CD4-positive, alpha-beta memory T cell (primary cell): ENCODE data around the gene PRDM2. TPM values are rescaled to one million over a fixed set of nuclear protein-coding genes. Genes with fewer than 3 reads are reported as not detected.

Experiments used
- CTCF ChIA-PET: fragments of 350-600 bp; sonication (Branson Sonifier 250); formaldehyde crosslinking; loops from one replicate; lab custom pipeline; 2021; ENCODE audit warnings: inconsistent platforms; ENCODE audit not compliant: partially characterized antibody; lab: Charles Lee
- POLR2A ChIA-PET: fragments of 350-600 bp; sonication (Branson Sonifier 250); formaldehyde crosslinking; loops from one replicate; lab custom pipeline; 2021; ENCODE audit not compliant: partially characterized antibody; lab: Charles Lee
- DNase-seq, 5 donors: peaks; one replicate each; pipeline versions ENCODE4 v3.0.0 to v3.0.0-alpha.2; 2020 to 2022; ENCODE audit warnings: mixed read lengths in 1 of 5
- H3K27ac ChIP-seq: one replicate; pipeline ENCODE4 v1.7.0; 2013; ENCODE audit warnings: low read depth, low read length
- H3K27me3 ChIP-seq: 2 replicates; pipeline ENCODE4 v1.7.0; 2013; ENCODE audit warnings: mild to moderate bottlenecking, low read length, moderate library complexity; ENCODE audit not compliant: insufficient read depth
- H3K36me3 ChIP-seq: 2 replicates; pipeline ENCODE4 v1.7.0; 2013; ENCODE audit warnings: mild to moderate bottlenecking, low read length, moderate library complexity; ENCODE audit not compliant: insufficient read depth
- H3K4me1 ChIP-seq: 2 replicates; pipeline ENCODE4 v1.7.0; 2013; ENCODE audit warnings: mild to moderate bottlenecking, low read length, moderate library complexity; ENCODE audit not compliant: insufficient read depth
- H3K4me3 ChIP-seq, 2 donors: one replicate each; pipeline ENCODE4 v1.7.0; 2013; ENCODE audit warnings: low read length in 2 of 2, mild to moderate bottlenecking in 1 of 2
- H3K9me3 ChIP-seq, 2 donors: one replicate each; pipeline ENCODE4 v1.7.0; 2013; ENCODE audit warnings: low read length in 2 of 2, control low read depth in 1 of 2; ENCODE audit not compliant: control insufficient read depth in 1 of 2
- H3K27ac Mint-ChIP-seq, 7 donors: one replicate each; pipeline ENCODE4 v1.8.0; 2020 to 2021; ENCODE audit warnings: mixed read lengths in 7 of 7, mild to moderate bottlenecking in 6 of 7, inconsistent platforms in 3 of 7, moderate library complexity in 3 of 7
- H3K27me3 Mint-ChIP-seq, 2 donors: one replicate each; pipeline ENCODE4 v1.8.0; 2020 to 2021; ENCODE audit warnings: mixed read lengths in 2 of 2
- H3K36me3 Mint-ChIP-seq, 2 donors: one replicate each; pipeline ENCODE4 v1.8.0; 2020 to 2021; ENCODE audit warnings: mixed read lengths in 2 of 2, inconsistent platforms in 1 of 2, mild to moderate bottlenecking in 1 of 2
- H3K4me1 Mint-ChIP-seq, 4 donors: one replicate each; pipeline ENCODE4 v1.8.0; 2020 to 2021; ENCODE audit warnings: mixed read lengths in 4 of 4, mild to moderate bottlenecking in 1 of 4
- H3K4me3 Mint-ChIP-seq, 8 donors: one replicate each; pipeline ENCODE4 v1.8.0; 2020 to 2021; ENCODE audit warnings: mixed read lengths in 8 of 8, mild to moderate bottlenecking in 7 of 8, moderate library complexity in 6 of 8, inconsistent platforms in 3 of 8
- H3K9me3 Mint-ChIP-seq, 8 donors: one replicate each; pipeline ENCODE4 v1.8.0; 2020 to 2021; ENCODE audit warnings: mixed read lengths in 8 of 8, mild to moderate bottlenecking in 5 of 8, inconsistent platforms in 3 of 8, moderate library complexity in 1 of 8
- intact Hi-C: fragments of 100-400 bp; cut with micrococcal nuclease; formaldehyde crosslinking; loops from one replicate; pipeline ENCODE4 v1.15.1; 2023
- polyA plus RNA-seq, 2 donors: library from polyadenylated mRNA; unstranded; fragments of 300-500 nt; fragmentation: Illumina TruSeq; gene quantifications; one replicate each; pipeline ENCODE4 v1.2.3, GENCODE V29; 2021
- total RNA-seq, 2 experiments: library from RNA; stranded (reverse); gene quantifications; one replicate each; pipeline ENCODE4 v1.2.3, GENCODE V29; 2021

PRDM2 gene
- total and polyA plus RNA-seq, 4 experiments from 2014 or later = 6.7 to 118 (median 68.3) TPM

- Mint-ChIP-seq H3K4me1 (peaks cover 0 to 4% (median 0%) of the 10 kb centered on the region in 4 donors), H3K27me3 (no peaks in the 10 kb centered on the region), H3K36me3 (peaks cover 0 to 5% of the 10 kb centered on the region in 2 donors), H3K9me3 (no peaks in the 10 kb centered on the region), H3K4me3 (no peak overlapping the region), H3K27ac (peak overlapping the region in 1 of 7 donors; percentile 86)
- no peak for DNase-seq
- Histone ChIP-seq H3K4me1 (no peaks in the 10 kb centered on the region), H3K27ac (no peak overlapping the region), H3K27me3 (no peaks in the 10 kb centered on the region), H3K4me3 (no peak overlapping the region), H3K36me3 (no peaks in the 10 kb centered on the region), H3K9me3 (no peaks in the 10 kb centered on the region)
- ChIA-PET POLR2A (no interaction called here), CTCF (no interaction called here)
- intact Hi-C loops = no loop called here
Measured at GRCh38 chr1:13830170-13830569, 130.2 kb downstream of the PRDM2 start.

DNA sequence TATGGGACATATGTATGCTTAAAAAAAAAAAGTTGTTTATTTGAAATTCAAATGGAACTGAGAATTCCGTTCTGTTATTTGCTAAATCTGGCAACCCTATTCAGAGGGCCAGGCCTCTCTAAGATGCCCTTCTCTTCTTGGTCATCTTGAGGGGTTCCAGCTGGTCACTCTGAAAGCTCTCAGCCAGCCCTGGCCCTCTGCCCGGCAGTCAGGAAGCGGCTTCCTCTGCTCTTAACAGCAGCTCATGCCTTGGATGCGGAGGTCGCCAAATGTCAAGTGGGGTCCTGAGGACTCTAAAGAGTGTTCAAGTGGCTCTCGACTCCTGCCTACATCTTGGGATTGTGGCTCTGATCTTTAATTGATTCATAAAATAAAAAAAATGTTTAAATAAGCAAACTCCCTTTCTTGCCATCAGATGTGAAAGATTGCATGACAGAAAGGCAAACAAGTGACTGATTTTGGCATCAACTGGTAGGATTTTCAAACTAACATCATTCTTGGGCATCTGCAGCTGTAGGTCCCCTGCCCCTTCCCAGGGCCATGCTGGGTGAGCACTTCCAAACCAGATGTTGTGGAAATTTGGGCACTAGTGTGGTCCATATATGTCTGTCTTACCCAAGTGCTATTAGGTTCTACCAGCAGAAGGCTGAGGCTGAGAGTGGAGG is 130.8 kb downstream of the PRDM2 start:
- H3K27me3 Mint-ChIP-seq = peaks cover 0 to 2% of the 10 kb centered on the region in 2 donors
- peaks cover 0 to 4% (median 0%) of the 10 kb centered on the region in 4 donors for H3K4me1 Mint-ChIP-seq
- Histone ChIP-seq H3K27ac (no peak overlapping the region), H3K4me3 (no peak overlapping the region), H3K9me3 (no peaks in the 10 kb centered on the region), H3K27me3 (no peaks in the 10 kb centered on the region), H3K36me3 (no peaks in the 10 kb centered on the region), H3K4me1 (no peaks in the 10 kb centered on the region)
- CTCF ChIA-PET = no interaction called here
- POLR2A ChIA-PET = no interaction called here
- H3K27ac Mint-ChIP-seq = no peak overlapping the region
- H3K36me3 Mint-ChIP-seq = peaks cover 0 to 2% of the 10 kb centered on the region in 2 donors
- no peak overlapping the region for H3K4me3 Mint-ChIP-seq
- DNase-seq = no peak
- intact Hi-C loops = no loop called here
- no peaks in the 10 kb centered on the region for H3K9me3 Mint-ChIP-seq

DNA sequence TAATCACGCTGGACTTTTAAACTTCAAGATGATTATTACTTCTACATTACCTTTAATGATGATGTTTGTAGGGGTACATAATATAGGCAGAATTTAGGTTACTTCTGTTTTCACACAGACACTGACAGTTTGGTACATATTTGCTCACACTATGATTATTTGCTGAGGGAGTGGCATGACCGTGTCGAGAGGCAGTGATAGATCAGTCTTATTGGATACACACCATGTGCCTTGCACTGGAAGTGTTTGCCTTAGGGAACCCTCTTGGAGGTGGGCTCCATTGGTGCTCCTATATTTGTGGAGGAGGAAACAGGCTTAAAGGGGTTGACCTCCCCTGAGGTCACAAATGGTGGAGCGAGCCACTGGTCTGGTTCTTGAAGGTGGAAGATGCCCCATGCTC is 132.1 kb downstream of the PRDM2 start:
- DNase-seq = no peak
- POLR2A ChIA-PET = no interaction called here
- intact Hi-C loops = no loop called here
- H3K27me3 ChIP-seq = no peaks in the 10 kb centered on the region
- Mint-ChIP-seq H3K4me3 (no peak overlapping the region), H3K36me3 (no peaks in the 10 kb centered on the region), H3K27ac (no peak overlapping the region), H3K4me1 (peaks cover 0 to 4% (median 0%) of the 10 kb centered on the region in 4 donors), H3K9me3 (peaks cover 0 to 2% (median 0%) of the 10 kb centered on the region in 8 donors), H3K27me3 (peaks cover 0 to 7% of the 10 kb centered on the region in 2 donors)
- no peaks in the 10 kb centered on the region for H3K9me3 ChIP-seq
- H3K4me1 ChIP-seq = no peaks in the 10 kb centered on the region
- CTCF ChIA-PET = no interaction called here
- H3K4me3 ChIP-seq = no peak overlapping the region
- no peak overlapping the region for H3K27ac ChIP-seq
- H3K36me3 ChIP-seq = no peaks in the 10 kb centered on the region

DNA sequence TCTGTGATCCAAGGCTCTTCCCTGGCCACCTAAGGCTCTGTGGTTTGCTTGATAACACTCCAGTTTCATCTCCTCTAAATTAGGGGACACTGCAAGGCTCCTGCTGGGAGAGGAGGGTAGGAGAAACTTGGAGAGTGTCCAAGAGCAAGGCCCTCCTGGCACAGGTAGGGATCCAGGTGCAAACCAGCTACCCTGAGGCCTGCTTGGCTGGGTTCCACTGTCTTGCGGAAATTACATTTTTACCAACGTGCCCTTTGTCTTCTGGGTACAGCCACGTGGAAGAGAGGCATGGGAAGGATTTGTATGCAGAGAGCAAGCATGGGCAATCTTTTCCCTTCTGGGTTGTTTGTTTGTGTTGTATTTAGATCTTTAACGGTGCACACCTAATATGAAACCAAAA is 132.5 kb downstream of the PRDM2 start:
- no peaks in the 10 kb centered on the region for H3K27me3 ChIP-seq
- Mint-ChIP-seq H3K36me3 (no peaks in the 10 kb centered on the region), H3K4me1 (peaks cover 0 to 4% (median 0%) of the 10 kb centered on the region in 4 donors), H3K9me3 (peaks cover 0 to 2% (median 0%) of the 10 kb centered on the region in 8 donors), H3K27ac (no peak overlapping the region), H3K4me3 (no peak overlapping the region), H3K27me3 (peaks cover 0 to 7% of the 10 kb centered on the region in 2 donors)
- CTCF ChIA-PET = no interaction called here
- POLR2A ChIA-PET = no interaction called here
- intact Hi-C loops = no loop called here
- no peaks in the 10 kb centered on the region for H3K4me1 ChIP-seq
- no peak overlapping the region for H3K27ac ChIP-seq
- H3K4me3 ChIP-seq = no peak overlapping the region
- DNase-seq = no peak
- no peaks in the 10 kb centered on the region for H3K36me3 ChIP-seq
- no peaks in the 10 kb centered on the region for H3K9me3 ChIP-seq

- no peaks in the 10 kb centered on the region for H3K27me3 ChIP-seq
- H3K4me3 ChIP-seq = no peak overlapping the region
- no peaks in the 10 kb centered on the region for H3K36me3 Mint-ChIP-seq
- H3K27ac Mint-ChIP-seq = no peak overlapping the region
- no peaks in the 10 kb centered on the region for H3K9me3 ChIP-seq
- H3K9me3 Mint-ChIP-seq = peaks cover 0 to 4% (median 2%) of the 10 kb centered on the region in 8 donors
- no peak for DNase-seq
- no peaks in the 10 kb centered on the region for H3K36me3 ChIP-seq
- POLR2A ChIA-PET = no interaction called here
- H3K4me1 Mint-ChIP-seq = no peaks in the 10 kb centered on the region
- no peaks in the 10 kb centered on the region for H3K4me1 ChIP-seq
- intact Hi-C loops = no loop called here
- H3K4me3 Mint-ChIP-seq = no peak overlapping the region
- H3K27me3 Mint-ChIP-seq = peaks cover 2 to 10% of the 10 kb centered on the region in 2 donors
- H3K27ac ChIP-seq = no peak overlapping the region
- CTCF ChIA-PET = no interaction called here
Measured at GRCh38 chr1:13836136-13836535, 136.1 kb downstream of the PRDM2 start.

GRCh38 chr1:13836631-13837030 is 136.6 kb downstream of the PRDM2 start:
- Mint-ChIP-seq H3K4me3 (no peak overlapping the region), H3K27me3 (peaks cover 2 to 10% of the 10 kb centered on the region in 2 donors), H3K27ac (no peak overlapping the region), H3K9me3 (peaks cover 0 to 4% (median 2%) of the 10 kb centered on the region in 8 donors), H3K36me3 (no peaks in the 10 kb centered on the region), H3K4me1 (no peaks in the 10 kb centered on the region)
- Histone ChIP-seq H3K9me3 (no peaks in the 10 kb centered on the region), H3K27ac (no peak overlapping the region), H3K4me3 (no peak overlapping the region), H3K4me1 (no peaks in the 10 kb centered on the region), H3K27me3 (no peaks in the 10 kb centered on the region), H3K36me3 (no peaks in the 10 kb centered on the region)
- no peak for DNase-seq
- intact Hi-C loops = no loop called here
- POLR2A ChIA-PET = no interaction called here
- CTCF ChIA-PET = no interaction called here

DNA sequence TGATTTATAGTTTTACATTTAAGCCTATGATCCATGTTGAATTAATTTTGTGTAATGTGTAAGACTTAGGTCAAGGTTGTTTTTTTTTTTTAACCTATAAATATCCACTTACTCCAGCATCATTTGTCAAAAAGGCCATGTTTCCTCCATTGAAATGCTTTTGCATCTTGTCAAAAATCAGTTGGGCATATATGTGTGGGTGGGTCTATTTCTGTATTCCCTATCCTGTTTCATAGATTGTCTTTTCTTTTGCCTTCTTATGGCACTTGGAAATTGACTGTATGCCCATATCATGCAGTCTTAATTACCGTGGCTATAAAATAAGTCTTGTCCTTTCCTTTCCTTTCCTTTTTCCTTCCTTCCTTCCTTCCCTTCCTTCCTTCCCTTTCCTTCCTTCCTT is 138.2 kb downstream of the PRDM2 start:
- Histone ChIP-seq H3K36me3 (no peaks in the 10 kb centered on the region), H3K4me1 (no peaks in the 10 kb centered on the region), H3K27ac (no peak overlapping the region), H3K27me3 (no peaks in the 10 kb centered on the region), H3K4me3 (no peak overlapping the region), H3K9me3 (no peaks in the 10 kb centered on the region)
- CTCF ChIA-PET = no interaction called here
- H3K9me3 Mint-ChIP-seq = peaks cover 0 to 4% (median 2%) of the 10 kb centered on the region in 8 donors
- peak overlapping the region in 1 of 7 donors; percentile 42 for H3K27ac Mint-ChIP-seq
- H3K27me3 Mint-ChIP-seq = peaks cover 7 to 15% of the 10 kb centered on the region in 2 donors
- POLR2A ChIA-PET = no interaction called here
- no peaks in the 10 kb centered on the region for H3K36me3 Mint-ChIP-seq
- no peaks in the 10 kb centered on the region for H3K4me1 Mint-ChIP-seq
- DNase-seq = no peak
- intact Hi-C loops = no loop called here
- H3K4me3 Mint-ChIP-seq = no peak overlapping the region
